SK-N-SH (cell line): Measurements from ENCODE around the gene USP13.

ENCODE experiments used
- CHD2 ChIP-seq: fragments of 150-350 bp; IDR thresholded peaks from 2 replicates; pipeline ENCODE4 v1.6.1; 2018; ENCODE audit warnings: low read length; ENCODE audit not compliant: partially characterized antibody
- CTCF ChIP-seq: fragments of 200-600 bp; sonication (generic); IDR thresholded peaks from 2 replicates; pipeline ENCODE4 v1.6.1; 2017; ENCODE audit warnings: antibody characterized with exemption, mild to moderate bottlenecking, moderate library complexity
- EZH2phosphoT487 ChIP-seq: fragments of 200-600 bp; sonication (generic); IDR thresholded peaks from 2 replicates; pipeline ENCODE4 v1.6.1; 2017; ENCODE audit warnings: low read depth, mixed run types, mild to moderate bottlenecking, antibody characterized with exemption, moderate library complexity, borderline replicate concordance
- PBX3 ChIP-seq: IDR thresholded peaks from 2 replicates; pipeline ENCODE4; 2012
- TAF1 ChIP-seq: IDR thresholded peaks from 2 replicates; pipeline ENCODE4 v1.6.1; 2012; ENCODE audit warnings: low read depth, mild to moderate bottlenecking, low read length, moderate library complexity, borderline replicate concordance
- USF1 ChIP-seq: IDR thresholded peaks from 2 replicates; pipeline ENCODE4 v1.4.0; 2012; ENCODE audit warnings: low read depth, borderline replicate concordance

GRCh38 chr3:179829401-179829800 is 176.6 kb downstream of the USP13 start:
- TF ChIP-seq CTCF (no peak), TAF1 (no peak), USF1 (no peak), EZH2phosphoT487 (no peak), CHD2 (no peak), PBX3 (no peak)
